Caco-2 (cell line): ENCODE results near the gene KNDC1. TPM values are rescaled to one million over a fixed set of nuclear protein-coding genes. Genes with fewer than 3 reads are reported as not detected.

Source experiments
- BruUV-seq: library from RNA; stranded (reverse); fragments of 400-500 nt; replicated peaks from 2 replicates; lab custom pipeline; 2021; lab: Mats Ljungman, UMichigan
- CTCF ChIA-PET: fragments of 300-600 bp; sonication (Branson Sonifier 250); formaldehyde crosslinking; loops from one replicate; lab custom pipeline; 2022; ENCODE audit warnings: antibody characterized with exemption; lab: Charles Lee
- POLR2A ChIA-PET: fragments of 300-600 bp; sonication (Branson Sonifier 250); formaldehyde crosslinking; loops from one replicate; lab custom pipeline; 2022; ENCODE audit warnings: antibody characterized with exemption; lab: Charles Lee
- DNase-seq, 2 experiments: peaks; one replicate each; pipeline versions ENCODE4 v3.0.0 to v3.0.0-alpha.2; 2020 to 2022
- H3K27me3 ChIP-seq: replicated peaks from 2 replicates; pipeline ENCODE4 v1.6.0; 2011; ENCODE audit warnings: low read length; ENCODE audit not compliant: control insufficient read depth, insufficient read depth
- H3K36me3 ChIP-seq: 2 replicates; pipeline ENCODE4 v1.5.1; 2011; ENCODE audit warnings: low read length; ENCODE audit not compliant: control insufficient read depth, insufficient read depth
- H3K4me1 ChIP-seq: fragments of 250-450 bp; sonication (Bioruptor Pico); 2 replicates; pipeline ENCODE4 v1.5.1; 2020; ENCODE audit warnings: mild to moderate bottlenecking
- H3K4me3 ChIP-seq: 2 replicates; pipeline ENCODE4 v1.5.1; 2011; ENCODE audit warnings: low read depth, mild to moderate bottlenecking, control low read depth, low read length
- H3K9me3 ChIP-seq: fragments of 250-450 bp; sonication (Bioruptor Pico); 2 replicates; pipeline ENCODE4 v1.5.1; 2020; ENCODE audit warnings: mild to moderate bottlenecking, moderate library complexity
- H3K27ac Mint-ChIP-seq: one replicate; pipeline ENCODE4 v1.8.0; 2022; ENCODE audit warnings: mixed read lengths; ENCODE audit not compliant: unreplicated experiment
- H3K27me3 Mint-ChIP-seq: one replicate; pipeline ENCODE4 v1.8.0; 2022; ENCODE audit warnings: mixed read lengths; ENCODE audit not compliant: insufficient read depth, unreplicated experiment
- H3K36me3 Mint-ChIP-seq: one replicate; pipeline ENCODE4 v1.8.0; 2022; ENCODE audit warnings: mild to moderate bottlenecking, mixed read lengths; ENCODE audit not compliant: insufficient read depth, unreplicated experiment
- H3K4me1 Mint-ChIP-seq: one replicate; pipeline ENCODE4 v1.8.0; 2022; ENCODE audit warnings: low read depth, mixed read lengths; ENCODE audit not compliant: unreplicated experiment
- H3K4me3 Mint-ChIP-seq: one replicate; pipeline ENCODE4 v1.8.0; 2022; ENCODE audit warnings: mild to moderate bottlenecking, moderate library complexity, mixed read lengths; ENCODE audit not compliant: unreplicated experiment
- H3K9me3 Mint-ChIP-seq: one replicate; pipeline ENCODE4 v1.8.0; 2022; ENCODE audit warnings: mixed read lengths; ENCODE audit not compliant: unreplicated experiment
- intact Hi-C: fragments of 100-400 bp; cut with micrococcal nuclease; formaldehyde crosslinking; loops from one replicate; pipeline ENCODE4 v1.10.0; 2022; ENCODE audit not compliant: unreplicated experiment
- total RNA-seq: library from RNA; stranded (reverse); gene quantifications from 2 replicates; pipeline ENCODE4 v1.2.3, GENCODE V29; 2022
- TF ChIP-seq, protein P1 (sequence below), 2 experiments: fragments of 200-600 bp in 1 of 2; IDR thresholded peaks; 1 replicate in 1 of 2; 2 replicates in 1 of 2; pipeline versions ENCODE4 v1.5.1 to v1.8.0; 2011 to 2022; ENCODE audit warnings: antibody characterized with exemption in 1 of 2, control low read depth in 1 of 2, inconsistent platforms in 1 of 2, low read depth in 1 of 2, low read length in 1 of 2, mild to moderate bottlenecking in 1 of 2, moderate library complexity in 1 of 2; ENCODE audit not compliant: insufficient read depth in 1 of 2, severe bottlenecking in 1 of 2, unreplicated experiment in 1 of 2

The KNDC1 gene
- total RNA-seq, 1 experiment from 2014 or later: 3.2 TPM

DNA sequence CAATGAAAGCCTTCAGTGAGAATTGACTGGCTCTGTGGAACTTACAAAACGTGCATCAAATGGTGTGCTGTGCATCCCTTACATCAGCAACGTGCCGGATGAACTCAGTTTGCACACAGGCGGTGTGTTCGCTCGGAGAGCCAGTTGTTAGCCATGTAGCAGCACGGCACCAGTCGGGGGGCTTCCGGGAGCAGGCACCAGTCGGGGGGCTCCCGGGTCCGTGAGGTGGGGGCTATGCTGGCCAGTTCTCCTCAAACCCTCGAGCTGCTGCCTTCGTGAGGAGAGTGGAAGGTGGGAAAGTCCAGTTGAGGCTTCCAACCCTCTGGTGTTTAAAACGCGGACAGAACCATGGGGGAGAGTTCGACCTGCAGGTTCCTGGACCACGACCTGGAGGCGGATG, 35.1 kb downstream of the KNDC1 start:
- DNase-seq: no peak
- CTCF ChIA-PET: interaction anchor here (0.5 kb wide), 1 partner anchor 9 kb away, joined by 3 read pairs; no protein-coding TSS in a partner anchor
- peaks cover 24% of the 10 kb centered on the region for H3K27me3 Mint-ChIP-seq
- no peak overlapping the region for H3K4me3 Mint-ChIP-seq
- peaks cover 8% of the 10 kb centered on the region; the same call in 1 of the 2 replicates for H3K9me3 ChIP-seq
- no peaks in the 10 kb centered on the region for H3K27me3 ChIP-seq
- H3K4me1 Mint-ChIP-seq: no peaks in the 10 kb centered on the region
- TF ChIP-seq, protein P1, sequence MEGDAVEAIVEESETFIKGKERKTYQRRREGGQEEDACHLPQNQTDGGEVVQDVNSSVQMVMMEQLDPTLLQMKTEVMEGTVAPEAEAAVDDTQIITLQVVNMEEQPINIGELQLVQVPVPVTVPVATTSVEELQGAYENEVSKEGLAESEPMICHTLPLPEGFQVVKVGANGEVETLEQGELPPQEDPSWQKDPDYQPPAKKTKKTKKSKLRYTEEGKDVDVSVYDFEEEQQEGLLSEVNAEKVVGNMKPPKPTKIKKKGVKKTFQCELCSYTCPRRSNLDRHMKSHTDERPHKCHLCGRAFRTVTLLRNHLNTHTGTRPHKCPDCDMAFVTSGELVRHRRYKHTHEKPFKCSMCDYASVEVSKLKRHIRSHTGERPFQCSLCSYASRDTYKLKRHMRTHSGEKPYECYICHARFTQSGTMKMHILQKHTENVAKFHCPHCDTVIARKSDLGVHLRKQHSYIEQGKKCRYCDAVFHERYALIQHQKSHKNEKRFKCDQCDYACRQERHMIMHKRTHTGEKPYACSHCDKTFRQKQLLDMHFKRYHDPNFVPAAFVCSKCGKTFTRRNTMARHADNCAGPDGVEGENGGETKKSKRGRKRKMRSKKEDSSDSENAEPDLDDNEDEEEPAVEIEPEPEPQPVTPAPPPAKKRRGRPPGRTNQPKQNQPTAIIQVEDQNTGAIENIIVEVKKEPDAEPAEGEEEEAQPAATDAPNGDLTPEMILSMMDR (IDR thresholded peaks at IDR 0.05; ENCODE audit: insufficient read depth in 1 of 2, low read depth in 1 of 2, low read length in 1 of 2, severe bottlenecking in 1 of 2, unreplicated experiment in 1 of 2): no peak
- H3K36me3 ChIP-seq: no peaks in the 10 kb centered on the region
- no peaks in the 10 kb centered on the region for H3K4me1 ChIP-seq
- no TSS peak for BruUV-seq
- peaks cover 27% of the 10 kb centered on the region for H3K9me3 Mint-ChIP-seq
- no peak overlapping the region for H3K4me3 ChIP-seq
- intact Hi-C loops: no loop called here
- no peaks in the 10 kb centered on the region for H3K36me3 Mint-ChIP-seq
- POLR2A ChIA-PET: no interaction called here
- H3K27ac Mint-ChIP-seq: no peak overlapping the region

DNA sequence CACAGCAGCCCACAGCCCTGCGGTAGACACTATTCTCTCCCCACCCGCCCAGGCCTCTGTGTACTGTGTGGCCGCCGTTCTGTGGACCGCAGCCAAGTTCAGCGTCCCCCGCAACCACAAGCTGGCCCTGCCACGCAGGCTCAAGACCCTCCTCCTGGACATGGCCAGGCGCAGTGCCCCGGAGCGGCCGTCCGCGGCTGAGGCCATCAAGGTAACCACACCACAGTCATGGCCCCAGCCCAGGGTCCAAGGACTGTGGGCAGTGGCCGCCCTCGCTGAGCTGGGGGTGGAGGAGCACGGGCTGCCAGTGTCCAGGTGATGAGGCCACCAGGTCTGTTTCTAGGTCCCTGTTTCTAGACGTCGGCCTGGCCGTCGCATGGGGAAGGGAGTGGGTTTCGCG, 35.6 kb downstream of the KNDC1 start:
- Histone ChIP-seq H3K36me3 (no peaks in the 10 kb centered on the region), H3K27me3 (no peaks in the 10 kb centered on the region), H3K4me3 (no peak overlapping the region), H3K4me1 (no peaks in the 10 kb centered on the region), H3K9me3 (peaks cover 8% of the 10 kb centered on the region; the same call in 1 of the 2 replicates)
- ChIA-PET CTCF (no interaction called here), POLR2A (no interaction called here)
- Mint-ChIP-seq H3K36me3 (no peaks in the 10 kb centered on the region), H3K9me3 (peaks cover 27% of the 10 kb centered on the region), H3K4me1 (no peaks in the 10 kb centered on the region), H3K27me3 (peaks cover 24% of the 10 kb centered on the region), H3K4me3 (no peak overlapping the region), H3K27ac (no peak overlapping the region)
- intact Hi-C loops: no loop called here
- BruUV-seq: no TSS peak
- TF ChIP-seq, protein P1 (IDR thresholded peaks at IDR 0.05; ENCODE audit: insufficient read depth in 1 of 2, low read depth in 1 of 2, low read length in 1 of 2, severe bottlenecking in 1 of 2, unreplicated experiment in 1 of 2): no peak
- no peak for DNase-seq

DNA sequence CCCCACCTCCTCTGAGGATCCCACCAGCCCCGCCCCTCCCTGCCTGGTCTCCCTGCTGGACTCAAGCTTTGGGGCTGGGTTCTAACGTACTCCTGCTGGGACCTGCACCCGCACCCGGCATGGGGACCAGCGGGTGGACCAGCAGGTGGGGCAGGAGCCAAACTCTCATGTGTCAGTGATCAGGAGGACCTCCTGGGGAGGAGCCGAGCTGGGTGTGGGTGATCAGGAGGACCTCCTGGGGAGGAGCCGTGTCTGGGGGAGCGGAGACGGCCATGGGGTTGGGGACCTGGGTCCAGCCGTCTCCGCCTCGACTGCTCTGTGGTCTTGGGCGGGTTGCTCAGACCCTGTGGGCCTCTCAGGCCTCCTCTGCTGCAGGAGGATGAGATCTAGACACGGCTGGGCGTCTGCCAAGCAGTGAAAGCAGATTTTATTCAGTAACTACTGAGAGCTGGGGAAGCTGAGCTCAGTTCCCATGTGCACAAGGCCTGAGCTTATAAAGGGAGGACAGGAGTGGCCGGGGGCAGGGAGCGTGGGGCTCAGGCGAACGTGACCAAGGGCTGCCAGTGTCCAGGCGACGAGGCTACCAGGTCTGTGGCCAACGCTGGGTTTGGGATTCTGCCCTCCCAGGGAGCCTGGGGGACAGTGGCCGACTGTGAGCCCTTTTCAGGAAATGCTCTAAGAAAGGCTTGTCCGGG, 36.3 kb downstream of the KNDC1 start:
- H3K4me1 ChIP-seq: no peaks in the 10 kb centered on the region
- intact Hi-C loops: no loop called here
- peaks cover 28% of the 10 kb centered on the region for H3K27me3 Mint-ChIP-seq
- H3K36me3 ChIP-seq: no peaks in the 10 kb centered on the region
- H3K4me3 Mint-ChIP-seq: no peak overlapping the region
- ChIA-PET CTCF (no interaction called here), POLR2A (no interaction called here)
- no peaks in the 10 kb centered on the region for H3K4me1 Mint-ChIP-seq
- DNase-seq: no peak
- no peaks in the 10 kb centered on the region for H3K36me3 Mint-ChIP-seq
- peak overlapping the region; percentile 44 for H3K27ac Mint-ChIP-seq
- no peaks in the 10 kb centered on the region for H3K27me3 ChIP-seq
- peaks cover 8% of the 10 kb centered on the region; the same call in 1 of the 2 replicates for H3K9me3 ChIP-seq
- no peak overlapping the region for H3K4me3 ChIP-seq
- H3K9me3 Mint-ChIP-seq: peaks cover 27% of the 10 kb centered on the region
- TF ChIP-seq, protein P1 (IDR thresholded peaks at IDR 0.05; ENCODE audit: insufficient read depth in 1 of 2, low read depth in 1 of 2, low read length in 1 of 2, severe bottlenecking in 1 of 2, unreplicated experiment in 1 of 2): no peak
- no TSS peak for BruUV-seq
